ENCODE data around the gene PFAS. TPM values are rescaled to one million over a fixed set of nuclear protein-coding genes. Genes with fewer than 3 reads are reported as not detected.
A peak's percentile ranks its signal among the peaks of the same experiment; 100 is the strongest.

PFAS gene
- total RNA-seq, 1 donor from 2014 or later = 25.3 TPM

DNA sequence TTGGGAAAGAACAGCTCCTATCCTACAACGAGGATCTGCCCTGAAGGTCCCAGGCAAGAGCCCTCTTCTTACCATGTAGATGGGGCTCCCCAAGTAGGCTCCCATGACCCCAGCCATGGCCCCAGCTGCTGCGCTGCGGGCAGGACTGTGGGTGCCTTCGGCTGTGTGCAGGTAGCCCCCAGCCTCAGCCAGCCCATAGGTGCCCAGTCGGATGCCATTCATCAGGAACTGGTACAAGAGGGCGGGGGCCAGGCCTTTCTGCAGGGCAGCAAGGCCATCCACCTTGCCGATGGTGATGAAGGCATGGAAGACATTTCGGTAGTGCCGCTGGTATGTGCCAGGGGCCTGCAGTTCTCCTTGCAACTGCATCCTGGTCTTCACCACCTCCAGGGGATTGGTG lies 45.3 kb downstream of the PFAS start:
- Histone ChIP-seq H3K4me1 (peaks cover 17% of the 10 kb centered on the region), H3K36me3 (no peaks in the 10 kb centered on the region), H3K27ac (peak overlapping the region; percentile 88), H3K4me3 (peak overlapping the region; percentile 76), H3K9me3 (no peaks in the 10 kb centered on the region), H3K27me3 (ENCODE audit: low read depth) (no peaks in the 10 kb centered on the region)
- ATAC-seq = no peak
- TF ChIP-seq, protein P1, sequence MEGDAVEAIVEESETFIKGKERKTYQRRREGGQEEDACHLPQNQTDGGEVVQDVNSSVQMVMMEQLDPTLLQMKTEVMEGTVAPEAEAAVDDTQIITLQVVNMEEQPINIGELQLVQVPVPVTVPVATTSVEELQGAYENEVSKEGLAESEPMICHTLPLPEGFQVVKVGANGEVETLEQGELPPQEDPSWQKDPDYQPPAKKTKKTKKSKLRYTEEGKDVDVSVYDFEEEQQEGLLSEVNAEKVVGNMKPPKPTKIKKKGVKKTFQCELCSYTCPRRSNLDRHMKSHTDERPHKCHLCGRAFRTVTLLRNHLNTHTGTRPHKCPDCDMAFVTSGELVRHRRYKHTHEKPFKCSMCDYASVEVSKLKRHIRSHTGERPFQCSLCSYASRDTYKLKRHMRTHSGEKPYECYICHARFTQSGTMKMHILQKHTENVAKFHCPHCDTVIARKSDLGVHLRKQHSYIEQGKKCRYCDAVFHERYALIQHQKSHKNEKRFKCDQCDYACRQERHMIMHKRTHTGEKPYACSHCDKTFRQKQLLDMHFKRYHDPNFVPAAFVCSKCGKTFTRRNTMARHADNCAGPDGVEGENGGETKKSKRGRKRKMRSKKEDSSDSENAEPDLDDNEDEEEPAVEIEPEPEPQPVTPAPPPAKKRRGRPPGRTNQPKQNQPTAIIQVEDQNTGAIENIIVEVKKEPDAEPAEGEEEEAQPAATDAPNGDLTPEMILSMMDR (IDR thresholded peaks at IDR 0.05) = no peak
- intact Hi-C loops (cut with DNase I) = no loop called here
- DNase-seq = no peak

DNA sequence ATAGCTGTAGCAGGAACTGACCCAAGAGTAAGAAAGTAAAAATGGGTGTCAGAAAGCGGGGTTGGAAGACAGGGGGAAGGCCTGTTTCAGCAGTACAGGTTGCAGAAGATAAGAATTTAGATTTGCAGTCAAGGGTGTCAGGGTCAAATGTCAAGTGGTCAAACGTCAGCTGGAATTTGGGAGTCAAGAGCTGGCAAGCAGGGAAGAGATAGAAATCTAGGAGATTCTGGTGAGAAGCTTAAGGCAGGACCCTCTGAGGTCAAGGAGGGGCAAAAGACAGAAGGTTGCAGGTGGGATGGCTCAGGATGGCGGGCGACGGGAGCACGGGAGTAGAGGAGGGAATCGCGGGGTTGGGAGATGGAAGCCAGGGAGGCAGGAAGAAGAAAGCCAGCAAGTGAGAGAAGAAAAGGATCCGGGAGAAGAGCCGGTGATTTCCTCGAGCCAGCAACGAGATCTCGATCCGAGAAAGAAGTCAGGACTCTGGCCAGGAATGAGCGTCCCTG lies 45.8 kb downstream of the PFAS start:
- H3K27ac ChIP-seq = peak overlapping the region; percentile 88
- ATAC-seq = peak; percentile 2 to 33
- intact Hi-C loops (cut with DNase I) = no loop called here

DNA sequence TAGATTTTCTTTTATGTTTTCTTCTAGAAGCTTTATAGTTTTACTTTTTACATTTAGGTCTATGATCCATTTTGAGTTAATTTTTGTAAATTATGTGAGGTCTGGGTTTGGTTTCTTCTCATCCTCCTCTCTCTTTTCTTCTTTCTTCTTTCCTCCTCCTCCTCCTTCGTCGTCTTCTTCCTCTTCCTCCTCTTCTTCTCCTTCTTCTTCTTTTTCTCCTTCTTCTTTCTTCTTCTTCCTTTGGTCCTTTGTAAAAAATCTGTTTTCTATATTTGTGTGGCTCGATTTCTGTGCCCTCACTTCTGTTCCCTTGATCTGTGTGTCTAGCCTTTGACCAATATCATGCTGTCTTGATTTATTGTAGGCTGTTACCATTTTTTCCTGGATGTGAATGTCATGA lies 51.1 kb downstream of the PFAS start:
- Histone ChIP-seq H3K27me3 (ENCODE audit: low read depth) (no peaks in the 10 kb centered on the region), H3K4me3 (no peak overlapping the region), H3K9me3 (no peaks in the 10 kb centered on the region), H3K36me3 (no peaks in the 10 kb centered on the region), H3K4me1 (no peaks in the 10 kb centered on the region), H3K27ac (no peak overlapping the region)
- intact Hi-C loops (cut with DNase I) = no loop called here
- TF ChIP-seq, protein P1 (IDR thresholded peaks at IDR 0.05) = no peak
- ATAC-seq (no peak), DNase-seq (no peak)

More for the DNA sequence above, 45.8 kb downstream of the PFAS start:
- Histone ChIP-seq H3K4me1 (peaks cover 13% of the 10 kb centered on the region), H3K4me3 (peak overlapping the region; percentile 76), H3K36me3 (no peaks in the 10 kb centered on the region), H3K9me3 (no peaks in the 10 kb centered on the region), H3K27me3 (ENCODE audit: low read depth) (no peaks in the 10 kb centered on the region)
- no peak for DNase-seq
- TF ChIP-seq, protein P1 (IDR thresholded peaks at IDR 0.05) = no peak

DNA sequence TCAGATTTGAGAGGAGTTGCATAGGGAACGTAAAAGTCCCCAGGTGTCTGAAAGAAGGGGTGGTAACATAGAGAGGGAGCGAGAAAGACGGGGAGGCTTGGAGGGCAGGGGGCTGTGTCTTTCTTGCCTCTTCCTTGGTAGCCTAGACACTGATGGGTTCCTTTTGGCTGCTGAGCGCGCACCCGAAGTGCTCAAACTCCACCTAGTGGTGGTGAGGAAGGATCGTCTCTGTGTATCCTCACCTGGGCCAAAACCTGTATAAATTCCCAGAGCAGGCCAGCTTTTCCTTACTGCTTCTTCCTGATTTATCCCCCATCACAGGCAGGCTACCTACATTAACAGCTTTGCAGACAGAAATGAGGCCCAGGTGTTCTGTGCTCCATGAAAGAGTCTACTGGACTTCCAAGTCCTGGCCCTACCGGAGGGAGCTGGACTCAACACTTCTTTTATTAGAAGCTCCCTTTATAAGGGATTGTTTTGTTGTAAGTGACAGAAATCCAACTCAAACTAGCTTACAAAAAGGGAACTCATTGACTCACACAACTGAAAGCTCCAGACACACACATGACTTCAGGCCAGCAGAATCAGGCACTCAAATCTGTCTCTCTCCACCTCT lies 51.6 kb downstream of the PFAS start:
- Histone ChIP-seq H3K27ac (no peak overlapping the region), H3K4me1 (no peaks in the 10 kb centered on the region), H3K9me3 (no peaks in the 10 kb centered on the region), H3K27me3 (ENCODE audit: low read depth) (no peaks in the 10 kb centered on the region), H3K36me3 (no peaks in the 10 kb centered on the region), H3K4me3 (no peak overlapping the region)
- ATAC-seq = peak; percentile 92 to 94
- intact Hi-C loops (cut with DNase I) = no loop called here
- TF ChIP-seq, protein P1 (IDR thresholded peaks at IDR 0.05) = peak; percentile 80
- peak; percentile 72 for DNase-seq

DNA sequence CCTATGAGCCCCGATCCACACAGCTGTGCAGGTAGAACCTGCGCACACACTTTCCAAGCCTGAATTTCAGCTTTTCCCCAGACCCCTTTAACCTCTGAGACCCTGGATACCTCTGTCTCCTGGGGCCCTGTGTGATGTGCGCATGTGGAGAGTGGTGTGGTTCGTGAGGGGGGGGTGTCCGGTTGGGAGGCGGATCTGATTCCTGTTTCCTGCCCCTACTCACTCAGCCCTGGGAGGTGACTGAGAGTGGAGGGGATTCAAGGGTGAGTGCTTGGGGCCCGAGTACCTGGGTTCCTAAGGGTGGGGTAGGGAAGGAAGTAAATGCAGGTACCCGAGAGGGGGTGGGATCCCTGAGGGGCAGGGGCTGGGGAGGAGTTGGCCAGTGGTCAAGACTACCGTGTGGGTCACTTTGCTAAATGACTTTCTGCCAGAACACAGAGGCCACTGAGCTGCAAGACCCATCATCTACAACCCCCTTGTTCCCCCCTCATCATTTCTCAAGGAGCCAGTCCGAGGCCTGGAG lies 61.6 kb downstream of the PFAS start:
- ATAC-seq (peak; percentile 31 to 55), DNase-seq (no peak)
- Histone ChIP-seq H3K9me3 (no peaks in the 10 kb centered on the region), H3K27ac (peak overlapping the region; percentile 82), H3K27me3 (ENCODE audit: low read depth) (peaks cover 27% of the 10 kb centered on the region), H3K4me3 (peak overlapping the region; percentile 53), H3K36me3 (peaks cover 5% of the 10 kb centered on the region), H3K4me1 (peaks cover 13% of the 10 kb centered on the region)
- TF ChIP-seq, protein P1 (IDR thresholded peaks at IDR 0.05) = no peak
- intact Hi-C loops (cut with DNase I) = no loop called here
